AG04450 (cell line): ENCODE results near the gene DLX3. TPM values are rescaled to one million over a fixed set of nuclear protein-coding genes. Genes with fewer than 3 reads are reported as not detected.

Experiments used
- CTCF ChIA-PET: fragments of 300-600, 350-600 bp; formaldehyde crosslinking; extraction: SDS; loops from one replicate; lab custom pipeline; 2022; ENCODE audit warnings: antibody characterized with exemption, inconsistent platforms; lab: Charles Lee
- POLR2A ChIA-PET: fragments of 350-600 bp; formaldehyde crosslinking; extraction: SDS; loops from one replicate; lab custom pipeline; 2021; ENCODE audit warnings: antibody characterized with exemption, inconsistent platforms; lab: Yijun Ruan, JAX
- DNase-seq: peaks from one replicate; pipeline ENCODE4 v3.0.0-alpha.2; 2011; ENCODE audit warnings: low read depth, low spot score
- H3K27ac ChIP-seq: one replicate; pipeline ENCODE4 v1.5.1; 2012; ENCODE audit warnings: low read depth, low read length, control low read depth
- H3K27me3 ChIP-seq: one replicate; pipeline ENCODE4 v1.6.0; 2012; ENCODE audit warnings: low read length; ENCODE audit not compliant: control insufficient read depth, insufficient read depth
- H3K4me3 ChIP-seq: 2 replicates; pipeline ENCODE4 v1.5.1; 2011; ENCODE audit warnings: mild to moderate bottlenecking, low read depth, low read length, control low read depth
- H3K9me3 ChIP-seq: 2 replicates; pipeline ENCODE4 v1.5.1; 2012; ENCODE audit warnings: low read length; ENCODE audit not compliant: control insufficient read depth, insufficient read depth
- CTCF ChIP-seq: IDR thresholded peaks from 2 replicates; pipeline ENCODE4 v1.5.1; 2011; ENCODE audit warnings: low read depth, low read length, control low read depth, inconsistent platforms
- polyA plus RNA-seq: library from polyadenylated mRNA; depleted of rRNA; stranded (reverse); fragments of >200 nt; gene quantifications from 2 replicates; pipeline ENCODE4 v1.2.3, GENCODE V29; 2011

The DLX3 gene
- polyA plus RNA-seq, 1 experiment = not detected

- ChIA-PET POLR2A (interaction anchor here (0.7 kb wide), 1 partner anchor 39 kb away, joined by 6 read pairs; no protein-coding TSS in a partner anchor), CTCF (interaction anchor here (0.7 kb wide), 1 partner anchor 425 kb away, joined by 3 read pairs; no protein-coding TSS in a partner anchor)
- DNase-seq = no peak
- no peak for TF ChIP-seq CTCF
- peaks cover 7% of the 10 kb centered on the region; the same call in 1 of the 2 replicates for H3K9me3 ChIP-seq
- H3K4me3 ChIP-seq = no peak overlapping the region
- no peak overlapping the region for H3K27ac ChIP-seq
- peaks cover 93% of the 10 kb centered on the region for H3K27me3 ChIP-seq
These were observed 2.7 kb downstream of the DLX3 start for GRCh38 chr17:49992191-49992932.

- peaks cover 7% of the 10 kb centered on the region; the same call in 1 of the 2 replicates for H3K9me3 ChIP-seq
- no peak overlapping the region for H3K4me3 ChIP-seq
- POLR2A ChIA-PET = no interaction called here
- no peak for TF ChIP-seq CTCF
- CTCF ChIA-PET = no interaction called here
- peaks cover 96% of the 10 kb centered on the region for H3K27me3 ChIP-seq
- no peak overlapping the region for H3K27ac ChIP-seq
- DNase-seq = no peak
These were observed 3.6 kb downstream of the DLX3 start for GRCh38 chr17:49991409-49991808.

GRCh38 chr17:49990921-49991320 lies 4.1 kb downstream of the DLX3 start:
- Histone ChIP-seq H3K4me3 (no peak overlapping the region), H3K27me3 (peaks cover 95% of the 10 kb centered on the region), H3K27ac (no peak overlapping the region), H3K9me3 (peaks cover 7% of the 10 kb centered on the region; the same call in 1 of the 2 replicates)
- POLR2A ChIA-PET = no interaction called here
- no peak for TF ChIP-seq CTCF
- no peak for DNase-seq
- CTCF ChIA-PET = no interaction called here

GRCh38 chr17:49990331-49990730 lies 4.7 kb downstream of the DLX3 start:
- peaks cover 94% of the 10 kb centered on the region for H3K27me3 ChIP-seq

More at GRCh38 chr17:49990331-49990730, 4.7 kb downstream of the DLX3 start:
- Histone ChIP-seq H3K4me3 (no peak overlapping the region), H3K27ac (no peak overlapping the region), H3K9me3 (peaks cover 7% of the 10 kb centered on the region; the same call in 1 of the 2 replicates)
- CTCF ChIA-PET = no interaction called here
- POLR2A ChIA-PET = interaction anchor here (0.6 kb wide), 1 partner anchor 299 kb away, joined by 3 read pairs; no protein-coding TSS in a partner anchor
- no peak for TF ChIP-seq CTCF
- DNase-seq = no peak
